Bronchial epithelial cell (primary cell): ENCODE results near the gene PRDM7. TPM values are rescaled to one million over a fixed set of nuclear protein-coding genes. Genes with fewer than 3 reads are reported as not detected.
"Not testable (repeated sequence)": the region's sequence is repeated elsewhere in the genome, so short reads cannot be mapped to it uniquely, and the experiment has no call there.

Experiments
- DNase-seq: peaks from one replicate; pipeline ENCODE4 v3.0.0-alpha.2; 2010; ENCODE audit warnings: low read depth
- FAIRE-seq: peaks from 2 replicates; lab custom pipeline; 2011; peaks lifted over from hg19 to GRCh38; lab: Jason Lieb, UNC
- H3K27me3 ChIP-seq: 2 replicates; pipeline ENCODE4 v1.5.1; 2011; ENCODE audit warnings: low read length; ENCODE audit not compliant: control insufficient read depth, insufficient read depth
- H3K36me3 ChIP-seq: 2 replicates; pipeline ENCODE4 v1.5.1; 2011; ENCODE audit warnings: low read length; ENCODE audit not compliant: control insufficient read depth, insufficient read depth
- H3K4me3 ChIP-seq: 2 replicates; pipeline ENCODE4 v1.5.1; 2011; ENCODE audit warnings: mild to moderate bottlenecking, low read depth, low read length, control low read depth
- CTCF ChIP-seq: IDR thresholded peaks from 2 replicates; pipeline ENCODE4 v1.5.1; 2011; ENCODE audit warnings: mild to moderate bottlenecking, moderate library complexity, low read length, control low read depth, inconsistent platforms; ENCODE audit not compliant: insufficient read depth, severe bottlenecking
- total RNA-seq: library from RNA; depleted of rRNA; stranded (reverse); fragments of >200 nt; gene quantifications from 2 replicates; pipeline ENCODE4 v1.2.1, GENCODE V29; 2014

The PRDM7 gene
- not detected in 2 replicates for total RNA-seq

GRCh38 chr16:90077240-90077756, at the start of gene PRDM7:
Gene PRDM7, minus strand, starts transcription at chr16:90077331. Its CDS starts 1,421 bp downstream, at chr16:90075910.
- DNase-seq = peak; percentile 93
- H3K27me3 ChIP-seq = no peaks in the 10 kb centered on the region

GRCh38 chr16:90121846-90122245, 44.7 kb upstream of the PRDM7 start:
- H3K27me3 ChIP-seq, H3K4me3 ChIP-seq, FAIRE-seq, DNase-seq, H3K36me3 ChIP-seq: not testable (repeated sequence)

More at GRCh38 chr16:90077240-90077756, at the start of gene PRDM7:
- Histone ChIP-seq H3K36me3 (no peaks in the 10 kb centered on the region), H3K4me3 (peak within 1 kb of the TSS; percentile 33)
- no peak for FAIRE-seq
- TF ChIP-seq CTCF = no peak

GRCh38 chr16:90107617-90108016, 30.5 kb upstream of the PRDM7 start:
- not testable (repeated sequence) for FAIRE-seq, H3K36me3 ChIP-seq, DNase-seq, H3K4me3 ChIP-seq, H3K27me3 ChIP-seq

GRCh38 chr16:90107060-90107459, 29.9 kb upstream of the PRDM7 start:
- FAIRE-seq = not testable (repeated sequence)

GRCh38 chr16:90106271-90106670, 29.1 kb upstream of the PRDM7 start:
- H3K27me3 ChIP-seq, H3K36me3 ChIP-seq, FAIRE-seq: not testable (repeated sequence)
- peak; percentile 29 for DNase-seq
- H3K4me3 ChIP-seq = peak overlapping the region; percentile 20
- TF ChIP-seq CTCF = peak; percentile 37

More at GRCh38 chr16:90107060-90107459, 29.9 kb upstream of the PRDM7 start:
- not testable (repeated sequence) for H3K36me3 ChIP-seq, DNase-seq, H3K4me3 ChIP-seq, H3K27me3 ChIP-seq

- H3K4me3 ChIP-seq, H3K27me3 ChIP-seq, FAIRE-seq, DNase-seq, H3K36me3 ChIP-seq: not testable (repeated sequence)
These were observed 27.6 kb upstream of the PRDM7 start for GRCh38 chr16:90104725-90105124.

GRCh38 chr16:90102086-90102884, 25.2 kb upstream of the PRDM7 start:
- peak; percentile 43 for DNase-seq
- not testable (repeated sequence) for H3K36me3 ChIP-seq, H3K4me3 ChIP-seq, FAIRE-seq, H3K27me3 ChIP-seq

GRCh38 chr16:90101332-90101731, 24.2 kb upstream of the PRDM7 start:
- not testable (repeated sequence) for FAIRE-seq, H3K36me3 ChIP-seq, DNase-seq, H3K27me3 ChIP-seq, H3K4me3 ChIP-seq

GRCh38 chr16:90100790-90101189, 23.7 kb upstream of the PRDM7 start:
- FAIRE-seq, DNase-seq, H3K4me3 ChIP-seq, H3K36me3 ChIP-seq, H3K27me3 ChIP-seq: not testable (repeated sequence)

GRCh38 chr16:90100229-90100628, 23.1 kb upstream of the PRDM7 start:
- not testable (repeated sequence) for H3K4me3 ChIP-seq, H3K36me3 ChIP-seq, FAIRE-seq, DNase-seq, H3K27me3 ChIP-seq

- not testable (repeated sequence) for H3K27me3 ChIP-seq, DNase-seq, H3K4me3 ChIP-seq, H3K36me3 ChIP-seq, FAIRE-seq
These were observed 21.8 kb upstream of the PRDM7 start for GRCh38 chr16:90098936-90099335.

GRCh38 chr16:90097010-90097684, 20.0 kb upstream of the PRDM7 start:
- H3K36me3 ChIP-seq, FAIRE-seq, DNase-seq, H3K27me3 ChIP-seq, H3K4me3 ChIP-seq: not testable (repeated sequence)
